H1 (cell line): ENCODE measurements around the gene CELF4. TPM values are rescaled to one million over a fixed set of nuclear protein-coding genes. Genes with fewer than 3 reads are reported as not detected.

Source experiments
- CTCF ChIA-PET: fragments of 300-600 bp; sonication (Branson Sonifier 250); formaldehyde crosslinking; loops from one replicate; lab custom pipeline; 2021; ENCODE audit not compliant: partially characterized antibody; lab: Charles Lee
- POLR2A ChIA-PET: fragments of 300-600 bp; sonication (Branson Sonifier 250); formaldehyde crosslinking; loops from one replicate; lab custom pipeline; 2021; ENCODE audit warnings: inconsistent platforms; ENCODE audit not compliant: partially characterized antibody; lab: Charles Lee
- DNase-seq, 2 experiments: peaks; one replicate each; pipeline versions ENCODE4 v3.0.0 to v3.0.0-alpha.2; 2010 to 2022; ENCODE audit warnings: low spot score in 2 of 2, low read depth in 1 of 2, mixed read lengths in 1 of 2
- FAIRE-seq: peaks from 2 replicates; lab custom pipeline; 2011; peaks lifted over from hg19 to GRCh38; lab: Jason Lieb, UNC
- H2AFZ ChIP-seq: 2 replicates; pipeline ENCODE4 v1.8.1; 2012; ENCODE audit warnings: low read length, inconsistent platforms
- H2AK5ac ChIP-seq: 2 replicates; pipeline ENCODE4 v1.6.1; 2013; ENCODE audit warnings: low read depth, low read length
- H2BK120ac ChIP-seq: replicated peaks from 2 replicates; pipeline ENCODE3; 2013; ENCODE audit warnings: low read depth, low read length, inconsistent platforms
- H2BK12ac ChIP-seq: 2 replicates; pipeline ENCODE4 v1.6.1; 2013; ENCODE audit warnings: low read depth, low read length
- H2BK15ac ChIP-seq: 2 replicates; pipeline ENCODE4 v1.6.1; 2013; ENCODE audit warnings: low read length
- H2BK20ac ChIP-seq: 2 replicates; pipeline ENCODE4 v1.6.1; 2013; ENCODE audit warnings: low read length
- H2BK5ac ChIP-seq: 2 replicates; pipeline ENCODE4 v1.6.1; 2013; ENCODE audit warnings: low read depth, low read length
- H3K14ac ChIP-seq: 2 replicates; pipeline ENCODE4 v1.6.1; 2013; ENCODE audit warnings: inconsistent platforms; ENCODE audit not compliant: insufficient read length
- H3K18ac ChIP-seq: 2 replicates; pipeline ENCODE4 v1.6.1; 2013; ENCODE audit warnings: low read length; ENCODE audit errors: extremely low read depth
- H3K23ac ChIP-seq: 2 replicates; pipeline ENCODE4 v1.6.1; 2013; ENCODE audit warnings: inconsistent platforms; ENCODE audit not compliant: insufficient read length
- H3K23me2 ChIP-seq: 2 replicates; pipeline ENCODE4 v1.6.1; 2013; ENCODE audit warnings: low read depth, low read length
- H3K27ac ChIP-seq: 2 replicates; pipeline ENCODE4 v1.6.1; 2011; ENCODE audit warnings: low read depth, low read length, inconsistent platforms
- H3K27me3 ChIP-seq, 4 experiments: replicated peaks in 1 of 4; 1 replicate in 1 of 4; 2 replicates in 3 of 4; pipeline versions ENCODE4 v1.6.1 to v1.8.1; 2011 to 2013; ENCODE audit warnings: low read length in 3 of 4, mild to moderate bottlenecking in 3 of 4, inconsistent platforms in 2 of 4, mixed read lengths in 2 of 4, moderate library complexity in 1 of 4; ENCODE audit not compliant: control insufficient read depth in 3 of 4, insufficient read depth in 3 of 4; ENCODE audit errors: extremely low read depth in 1 of 4
- H3K36me3 ChIP-seq, 4 experiments: 2 replicates each; pipeline versions ENCODE4 v1.6.1 to v1.8.1; 2011 to 2013; ENCODE audit warnings: mild to moderate bottlenecking in 4 of 4, low read length in 3 of 4, moderate library complexity in 2 of 4, control low read depth in 1 of 4, inconsistent platforms in 1 of 4; ENCODE audit not compliant: insufficient read depth in 4 of 4, control insufficient read depth in 2 of 4
- H3K4ac ChIP-seq: replicated peaks from 2 replicates; pipeline ENCODE3; 2013; ENCODE audit warnings: low read length, low read depth, mixed read lengths, inconsistent platforms; ENCODE audit not compliant: insufficient read length
- H3K4me1 ChIP-seq, 4 experiments: replicated peaks in 1 of 4; 1 replicate in 1 of 4; 2 replicates in 3 of 4; pipeline versions ENCODE4 v1.6.1 to v1.8.1; 2011 to 2013; ENCODE audit warnings: low read length in 3 of 4, inconsistent platforms in 2 of 4, mixed read lengths in 1 of 4; ENCODE audit not compliant: insufficient read depth in 4 of 4, control insufficient read depth in 3 of 4
- H3K4me2 ChIP-seq, 2 experiments: 2 replicates each; pipeline versions ENCODE4 v1.6.1 to v1.8.1; 2011 to 2013; ENCODE audit warnings: low read depth in 2 of 2, low read length in 2 of 2, control low read depth in 1 of 2, inconsistent platforms in 1 of 2, mild to moderate bottlenecking in 1 of 2; ENCODE audit not compliant: insufficient read depth in 1 of 2
- H3K4me3 ChIP-seq, 4 experiments: fragments of 200-600, 300-600 bp in 1 of 4; sonication (generic), shearing (Covaris generic), sonication (Bioruptor Twin) in 1 of 4; 2 replicates each; pipeline versions ENCODE4 v1.5.1 to v1.8.1; 2011 to 2016; ENCODE audit warnings: low read length in 4 of 4, low read depth in 3 of 4, control low read depth in 2 of 4, inconsistent platforms in 2 of 4, mild to moderate bottlenecking in 2 of 4, mixed read lengths in 1 of 4, moderate library complexity in 1 of 4; ENCODE audit not compliant: insufficient read depth in 2 of 4; ENCODE audit errors: extremely low read depth in 1 of 4
- H3K56ac ChIP-seq: replicated peaks from 2 replicates; pipeline ENCODE3; 2013; ENCODE audit warnings: low read depth, mild to moderate bottlenecking, mixed read lengths, low read length, inconsistent platforms; ENCODE audit not compliant: insufficient read length
- H3K79me1 ChIP-seq: 2 replicates; pipeline ENCODE4 v1.6.1; 2013; ENCODE audit warnings: low read depth, low read length, control low read depth
- H3K79me2 ChIP-seq, 2 experiments: 2 replicates each; pipeline versions ENCODE4 v1.6.1 to v1.8.1; 2012 to 2013; ENCODE audit warnings: low read length in 2 of 2, mild to moderate bottlenecking in 2 of 2, inconsistent platforms in 1 of 2; ENCODE audit not compliant: insufficient read depth in 2 of 2, control insufficient read depth in 1 of 2
- H3K9ac ChIP-seq, 4 experiments: replicated peaks in 1 of 4; 1 replicate in 1 of 4; 2 replicates in 3 of 4; pipeline versions ENCODE4 v1.6.1 to v1.8.1; 2011 to 2013; ENCODE audit warnings: low read depth in 3 of 4, low read length in 3 of 4, control low read depth in 2 of 4, mild to moderate bottlenecking in 2 of 4, moderate library complexity in 2 of 4, inconsistent platforms in 1 of 4; ENCODE audit errors: extremely low read depth in 1 of 4
- H3K9me3 ChIP-seq, 2 experiments: 2 replicates each; pipeline versions ENCODE4 v1.6.1 to v1.8.1; 2012 to 2013; ENCODE audit warnings: mild to moderate bottlenecking in 2 of 2, moderate library complexity in 2 of 2, control low read depth in 1 of 2, inconsistent platforms in 1 of 2, low read depth in 1 of 2, low read length in 1 of 2, mixed read lengths in 1 of 2; ENCODE audit not compliant: insufficient read depth in 2 of 2
- H4K20me1 ChIP-seq, 2 experiments: replicated peaks in 1 of 2; 2 replicates each; pipeline versions ENCODE3 to v1.8.1; 2011 to 2013; ENCODE audit warnings: inconsistent platforms in 2 of 2, low read length in 2 of 2, mild to moderate bottlenecking in 1 of 2; ENCODE audit not compliant: insufficient read depth in 2 of 2, control insufficient read depth in 1 of 2
- H4K5ac ChIP-seq: 2 replicates; pipeline ENCODE4 v1.6.1; 2013; ENCODE audit warnings: low read length, low read depth, mixed read lengths, inconsistent platforms; ENCODE audit not compliant: insufficient read length
- H4K8ac ChIP-seq: 2 replicates; pipeline ENCODE4 v1.8.0; 2013; ENCODE audit warnings: mild to moderate bottlenecking, moderate library complexity, low read length, inconsistent platforms; ENCODE audit not compliant: insufficient read depth; ENCODE audit errors: extremely low read depth
- H4K91ac ChIP-seq: replicated peaks from 2 replicates; pipeline ENCODE3; 2013; ENCODE audit warnings: low read length, mixed read lengths, inconsistent platforms; ENCODE audit not compliant: insufficient read length
- CTBP2 ChIP-seq: IDR thresholded peaks from 2 replicates; pipeline ENCODE4 v1.7.0; 2011; ENCODE audit warnings: borderline replicate concordance, mild to moderate bottlenecking, moderate library complexity, mixed read lengths, low read length; ENCODE audit not compliant: insufficient read depth, insufficient read length
- EP300 ChIP-seq, 2 experiments: IDR thresholded peaks; 1 replicate in 1 of 2; 2 replicates in 1 of 2; pipeline ENCODE4 v1.6.1; 2011 to 2012; ENCODE audit warnings: low read depth in 2 of 2, low read length in 2 of 2, mild to moderate bottlenecking in 2 of 2, borderline replicate concordance in 1 of 2, inconsistent platforms in 1 of 2, moderate library complexity in 1 of 2
- GABPA ChIP-seq: IDR thresholded peaks from 2 replicates; pipeline ENCODE4 v1.6.1; 2011; ENCODE audit warnings: mild to moderate bottlenecking, low read length, moderate library complexity, borderline replicate concordance; ENCODE audit not compliant: insufficient read depth
- GTF2F1 ChIP-seq: IDR thresholded peaks from 2 replicates; pipeline ENCODE4 v1.6.1; 2012; ENCODE audit warnings: low read depth, low read length, improper control_type of control experiment, borderline replicate concordance
- JUND ChIP-seq: IDR thresholded peaks from 2 replicates; pipeline ENCODE4 v1.6.1; 2011; ENCODE audit warnings: mild to moderate bottlenecking, improper control_type of control experiment, low read length
- RAD21 ChIP-seq, 2 experiments: IDR thresholded peaks in 1 of 2; conservative IDR thresholded peaks in 1 of 2; 2 replicates each; pipeline ENCODE4 v1.6.1; 2011; ENCODE audit warnings: low read depth in 2 of 2, low read length in 2 of 2, improper control_type of control experiment in 1 of 2, inconsistent platforms in 1 of 2, mild to moderate bottlenecking in 1 of 2, moderate library complexity in 1 of 2
- SIN3A ChIP-seq, 2 experiments: IDR thresholded peaks in 1 of 2; conservative IDR thresholded peaks in 1 of 2; 2 replicates each; pipeline ENCODE4 v1.6.1; 2011 to 2012; ENCODE audit warnings: low read length in 2 of 2, improper control_type of control experiment in 1 of 2, low read depth in 1 of 2, mild to moderate bottlenecking in 1 of 2
- SIRT6 ChIP-seq: IDR thresholded peaks from one replicate; pipeline ENCODE4 v1.7.1; 2012; ENCODE audit warnings: low read length, inconsistent platforms
- SP1 ChIP-seq: IDR thresholded peaks from 2 replicates; pipeline ENCODE4 v1.6.1; 2011; ENCODE audit warnings: low read depth, low read length
- SP4 ChIP-seq: IDR thresholded peaks from 2 replicates; pipeline ENCODE4 v1.6.1; 2012; ENCODE audit warnings: low read length, inconsistent platforms
- SRF ChIP-seq: IDR thresholded peaks from 2 replicates; pipeline ENCODE4 v1.6.1; 2011; ENCODE audit warnings: mild to moderate bottlenecking, low read depth, low read length, moderate library complexity
- TAF7 ChIP-seq: optimal IDR thresholded peaks from 2 replicates; pipeline ENCODE3; 2011; ENCODE audit warnings: low read depth, mild to moderate bottlenecking, inconsistent platforms, low read length, moderate library complexity, borderline replicate concordance
- WGBS, 2 experiments: shearing (Covaris generic) in 1 of 2; methylation state at CpG; one replicate each; pipeline versions ENCODE4 v1.1.6 to v1.1.7; 2013 to 2015; ENCODE audit warnings: low lambda C conversion rate in 2 of 2, mixed read lengths in 2 of 2, inconsistent platforms in 1 of 2, low coverage in 1 of 2, missing lambda C conversion rate in 1 of 2; ENCODE audit not compliant: insufficient replicate concordance in 2 of 2, insufficient coverage in 1 of 2, insufficient read length in 1 of 2; ENCODE audit errors: extremely low coverage in 1 of 2, missing lambda C conversion rate in 1 of 2; 5-methylcytosine and 5-hydroxymethylcytosine counted together
- polyA plus RNA-seq, 7 experiments: library from polyadenylated mRNA; depleted of rRNA in 3 of 7; stranded (reverse) in 5 of 7; unstranded in 2 of 7; fragments of >200 nt in 5 of 7; fragments of 200-250 nt in 2 of 7; gene quantifications; 1 replicate in 5 of 7; 2 replicates in 1 of 7; 4 replicates in 1 of 7; pipeline versions ENCODE4 v1.2.1 to v1.2.3, GENCODE V29; 2011 to 2013; ENCODE audit warnings: missing spikeins in 2 of 7, mixed read lengths in 2 of 7
- total RNA-seq: library from RNA; stranded (reverse); fragmentation: NEBNext Ultra II Directional; extraction: Animal tissue kit (Norgen Biotek cat#: 25700); gene quantifications from 2 replicates; pipeline ENCODE4 v1.2.1, GENCODE V29; 2021
- TF ChIP-seq, protein P1 (sequence below): IDR thresholded peaks from 2 replicates; pipeline ENCODE4 v1.6.1; 2012; ENCODE audit warnings: inconsistent platforms

CELF4 gene
- total and polyA plus RNA-seq, 2 of the 8 experiments (the other 6 are each of a cell fraction or from before 2014, with no cell fraction given) = 1.6 to 3.4 TPM

GRCh38 chr18:37458697-37459096, 106.9 kb downstream of the CELF4 start:
- Histone ChIP-seq H2AFZ (no peak overlapping the region), H3K23me2 (no peaks in the 10 kb centered on the region), H3K36me3 (no peaks in the 10 kb centered on the region), H2AK5ac (no peak overlapping the region), H4K91ac (no peak overlapping the region), H3K79me2 (no peaks in the 10 kb centered on the region), H3K9ac (no peak overlapping the region), H3K27me3 (no peaks in the 10 kb centered on the region; a peak in 2 of 7 replicates), H3K79me1 (no peaks in the 10 kb centered on the region), H2BK20ac (no peak overlapping the region), H4K8ac (no peak overlapping the region), H3K4ac (no peak overlapping the region), H3K4me1 (peaks cover 0 to 2% (median 0%) of the 10 kb centered on the region in 4 experiments; a peak in 1 of 7 replicates), H3K14ac (no peak overlapping the region), H3K18ac (no peak overlapping the region)
- CTCF ChIA-PET = interaction anchor here (0.8 to 5.5 kb wide), 19 partner anchors 9 to 163 kb away, joined by 3 to 43 read pairs (median 4); no protein-coding TSS in a partner anchor
- WGBS, 2 experiments = 94% methylated on average over 6 of the region's 6 CpGs; no CpG with 5 or more reads in 1 of the 2 experiments
- DNase-seq = no peak
- no peak for TF ChIP-seq RAD21 (IDR thresholded peaks at IDR 0.05 in 1 of 2, conservative IDR thresholded peaks at IDR 0.05 in 1 of 2; ENCODE audit: low read depth in 2 of 2, low read length in 2 of 2)
- no peak for TF ChIP-seq SIRT6
- no peak for TF ChIP-seq SIN3A (conservative IDR thresholded peaks at IDR 0.05 in 1 of 2, IDR thresholded peaks at IDR 0.05 in 1 of 2; ENCODE audit: low read depth in 1 of 2, low read length in 2 of 2)
- TF ChIP-seq EP300 (IDR thresholded peaks at IDR 0.05; ENCODE audit: borderline replicate concordance in 1 of 2, low read depth in 2 of 2, low read length in 2 of 2) = no peak
- no peak for TF ChIP-seq GABPA
- no peak for TF ChIP-seq SRF
- no peak for TF ChIP-seq SP1
- TF ChIP-seq, protein P1, sequence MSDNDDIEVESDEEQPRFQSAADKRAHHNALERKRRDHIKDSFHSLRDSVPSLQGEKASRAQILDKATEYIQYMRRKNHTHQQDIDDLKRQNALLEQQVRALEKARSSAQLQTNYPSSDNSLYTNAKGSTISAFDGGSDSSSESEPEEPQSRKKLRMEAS = no peak
- no peak for TF ChIP-seq TAF7
- TF ChIP-seq SP4 = no peak
- no peak for TF ChIP-seq JUND
- TF ChIP-seq CTBP2 = no peak
- no peak for TF ChIP-seq GTF2F1
- TF ChIP-seq, all 59 proteins: peak for 0
- H3K4me3 ChIP-seq = no peak overlapping the region
- FAIRE-seq = no peak
- H2BK5ac ChIP-seq = no peak overlapping the region
- no peak overlapping the region for H2BK12ac ChIP-seq
- no peak overlapping the region for H2BK120ac ChIP-seq
- no peak overlapping the region for H3K27ac ChIP-seq
- POLR2A ChIA-PET = no interaction called here
- no peak overlapping the region for H3K4me2 ChIP-seq
- H3K23ac ChIP-seq = no peak overlapping the region
- peaks cover 0 to 2% of the 10 kb centered on the region in 2 experiments for H4K20me1 ChIP-seq
- no peaks in the 10 kb centered on the region for H3K9me3 ChIP-seq
- no peak overlapping the region for H3K56ac ChIP-seq
- H4K5ac ChIP-seq = no peak overlapping the region
- H2BK15ac ChIP-seq = no peak overlapping the region
